ENCODE measurements around the gene RPUSD3.
"Not testable (repeated sequence)": the region's sequence is repeated elsewhere in the genome, so short reads cannot be mapped to it uniquely, and the experiment has no call there.

RPUSD3 gene

DNA sequence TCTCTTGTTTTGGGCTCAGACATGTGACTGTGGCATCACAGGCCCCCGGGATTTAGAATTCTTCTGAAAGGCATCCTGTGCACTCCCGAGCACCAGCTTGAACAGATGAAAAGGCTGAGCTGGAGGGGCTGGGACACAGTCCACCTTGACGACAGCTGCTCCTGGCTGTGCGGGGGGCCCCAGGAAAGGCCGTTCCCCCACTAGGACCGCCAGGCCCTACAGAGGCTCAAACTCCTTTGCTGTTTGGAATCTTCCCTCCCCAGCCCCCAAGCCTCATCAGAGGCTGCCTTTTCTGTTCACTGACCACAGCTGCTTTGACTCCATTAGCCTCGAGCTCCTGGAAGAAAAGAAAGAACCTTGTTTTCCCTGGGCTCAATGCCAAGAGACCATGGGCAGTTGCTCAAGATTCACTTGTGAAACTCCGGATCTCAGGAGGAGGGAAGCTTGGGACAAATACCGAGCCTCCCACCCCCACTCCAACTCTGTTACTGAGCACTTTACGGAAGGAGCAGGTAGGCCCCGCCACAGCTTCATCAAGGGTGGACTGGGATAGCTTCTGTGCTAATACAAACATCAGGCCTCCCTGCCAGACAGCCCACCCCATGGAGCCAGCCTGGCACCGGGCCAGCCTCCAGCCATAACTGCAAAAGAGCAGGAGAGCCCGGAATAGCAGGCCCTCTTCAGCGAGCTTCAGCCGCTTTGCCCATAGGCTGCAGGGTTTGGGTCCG lies 20.6 kb upstream of the RPUSD3 start:
- no peak for DNase-seq (ENCODE audit: low spot score)

DNA sequence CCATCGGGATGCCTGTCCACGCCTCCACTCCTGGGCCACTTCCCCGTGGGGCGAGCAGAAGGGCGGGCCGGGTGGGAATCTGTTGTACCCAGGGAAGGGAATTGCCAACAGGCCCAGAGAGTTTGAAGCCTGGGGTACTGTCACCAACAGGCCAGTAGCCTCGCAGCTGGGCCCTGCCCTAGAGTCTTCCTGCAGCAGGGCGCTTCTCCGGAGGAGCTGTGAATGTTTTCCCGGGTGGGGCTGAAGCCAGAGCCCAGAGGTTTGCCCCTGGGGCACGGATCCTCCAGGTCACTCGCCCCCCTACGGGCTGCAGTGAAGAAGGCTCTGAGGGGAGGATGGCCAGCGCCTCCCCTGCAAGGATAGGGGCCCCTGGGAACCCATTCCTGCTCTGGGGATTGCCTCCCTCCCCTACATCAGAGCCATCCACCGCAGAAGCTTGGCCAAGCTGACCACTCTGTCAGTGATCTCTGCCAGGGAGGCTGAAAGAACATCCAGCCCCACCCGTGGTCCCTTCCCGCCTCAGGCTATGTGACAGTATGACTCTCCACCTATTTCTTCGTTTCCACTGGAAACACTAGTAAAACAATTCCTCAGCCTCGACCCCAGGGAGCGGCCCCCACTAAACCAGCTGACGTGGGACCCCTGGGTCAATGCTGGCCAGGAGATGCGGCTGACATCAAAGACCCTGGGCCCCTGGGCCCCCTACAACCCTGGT lies 19.4 kb upstream of the RPUSD3 start:
- DNase-seq (ENCODE audit: low spot score), result no peak

DNA sequence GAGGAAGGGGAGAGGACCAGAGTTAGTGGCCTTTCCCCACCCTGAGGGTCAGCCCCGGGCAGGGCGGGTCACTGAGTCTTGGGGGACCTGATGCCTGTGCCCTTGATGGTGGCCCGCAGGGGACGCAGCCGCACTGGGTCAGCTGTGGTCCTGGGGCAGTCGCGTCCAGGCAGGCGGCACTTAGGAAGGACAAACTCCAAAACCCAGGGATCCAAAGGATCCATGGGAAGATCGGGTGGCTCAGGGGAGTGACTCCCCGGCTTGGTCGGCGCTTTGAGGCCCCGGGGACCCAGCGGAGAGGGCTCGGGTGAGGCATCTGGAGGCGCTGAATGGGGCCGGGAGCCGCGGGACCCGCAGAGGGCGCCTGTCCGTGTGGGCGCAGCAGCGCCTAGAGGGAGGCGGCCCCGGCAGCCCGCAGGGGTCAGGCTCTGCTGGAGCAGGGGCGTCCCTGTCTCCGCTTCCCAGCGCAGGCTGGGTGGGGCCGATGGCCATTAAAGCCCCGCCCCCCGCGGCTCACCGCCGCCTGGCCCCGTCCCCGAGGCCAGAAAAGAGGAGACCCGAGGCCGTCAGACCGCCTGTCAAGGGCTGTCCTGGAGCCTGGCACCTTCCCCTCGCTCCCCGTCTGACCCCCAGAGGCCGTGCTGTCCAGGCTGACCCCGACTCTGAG lies 18.7 kb upstream of the RPUSD3 start:
- DNase-seq (ENCODE audit: low spot score), result peak; percentile 48

GRCh38 chr3:9861626-9862130 lies 17.9 kb upstream of the RPUSD3 start:
- no peak for DNase-seq (ENCODE audit: low spot score)

DNA sequence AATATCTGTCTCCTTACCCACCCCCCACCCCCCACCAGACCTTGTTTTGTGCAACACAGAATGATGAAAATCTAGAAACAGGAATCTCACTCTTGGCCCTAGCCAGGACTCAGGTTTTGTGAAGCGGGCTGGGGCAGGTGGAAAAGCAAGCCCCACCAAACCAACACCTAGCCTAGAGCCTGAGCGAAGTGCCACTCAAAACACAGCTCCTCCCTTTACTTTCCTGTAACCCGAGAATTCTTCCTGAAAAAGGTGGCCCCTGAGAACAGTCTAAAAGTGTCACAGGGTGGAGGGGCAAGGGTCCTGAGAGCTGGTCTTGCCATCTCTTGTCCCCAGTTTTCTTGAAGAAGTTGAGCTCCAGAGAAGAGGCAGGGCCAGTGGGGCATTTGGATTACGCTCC lies 17.4 kb upstream of the RPUSD3 start:
- DNase-seq (ENCODE audit: low spot score), result no peak

- no peak for DNase-seq (ENCODE audit: low spot score)
These were observed 15.8 kb upstream of the RPUSD3 start for GRCh38 chr3:9859530-9860025.

- no peak for DNase-seq (ENCODE audit: low spot score)
These were observed 11.8 kb upstream of the RPUSD3 start for GRCh38 chr3:9855594-9855993.

DNA sequence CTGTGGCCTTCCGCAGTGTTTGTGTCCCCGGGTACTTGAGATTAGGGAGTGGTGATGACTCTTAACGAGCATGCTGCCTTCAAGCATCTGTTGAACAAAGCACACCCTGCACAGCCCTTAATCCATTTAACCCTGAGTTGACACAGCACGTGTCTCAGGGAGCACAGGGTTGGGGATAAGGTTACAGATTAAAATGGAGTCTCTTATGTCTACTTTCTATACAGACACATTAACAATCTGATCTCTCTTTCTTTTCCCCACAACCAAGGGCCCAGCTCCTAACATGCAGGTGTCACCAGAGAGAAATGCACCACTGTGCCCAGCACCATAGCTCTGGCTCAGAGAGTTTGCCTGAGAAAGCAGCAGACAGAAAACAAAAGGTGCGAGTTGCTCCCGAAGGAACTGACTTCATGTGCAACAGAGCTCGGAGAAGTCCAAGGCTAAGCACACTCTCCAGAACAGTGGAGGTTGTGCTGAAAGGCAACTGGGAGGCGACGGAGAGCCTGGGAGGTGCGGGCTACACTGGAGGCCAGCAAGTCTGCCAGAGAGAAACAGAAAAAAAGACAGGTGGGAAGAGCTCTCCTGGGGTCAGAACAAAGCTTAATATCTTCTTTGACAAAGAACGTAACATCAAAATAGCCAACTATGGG lies 10.6 kb upstream of the RPUSD3 start:
- DNase-seq (ENCODE audit: low spot score), result not testable (repeated sequence)

- no peak for DNase-seq (ENCODE audit: low spot score)
These were observed 8.7 kb upstream of the RPUSD3 start for GRCh38 chr3:9852528-9852927.

DNA sequence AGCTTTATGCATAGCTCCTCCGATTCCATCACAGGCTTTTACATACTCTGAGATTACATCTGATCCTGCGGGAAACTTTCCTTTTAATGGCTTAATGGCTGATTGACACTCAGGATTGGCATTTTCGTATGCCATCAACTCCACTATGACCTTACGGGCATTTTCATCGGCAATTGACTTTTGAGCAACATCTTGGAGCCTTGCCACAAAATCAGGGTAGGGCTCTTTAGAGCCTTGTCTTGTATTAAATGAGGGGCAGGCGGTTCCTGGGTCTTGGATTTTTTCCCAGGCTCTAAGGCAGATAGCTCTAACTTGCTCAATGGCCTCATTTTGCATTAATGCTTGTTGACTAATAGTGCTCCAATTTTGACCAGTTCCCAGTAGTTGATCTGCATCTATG lies 8.1 kb upstream of the RPUSD3 start:
- DNase-seq (ENCODE audit: low spot score), result not testable (repeated sequence)

DNA sequence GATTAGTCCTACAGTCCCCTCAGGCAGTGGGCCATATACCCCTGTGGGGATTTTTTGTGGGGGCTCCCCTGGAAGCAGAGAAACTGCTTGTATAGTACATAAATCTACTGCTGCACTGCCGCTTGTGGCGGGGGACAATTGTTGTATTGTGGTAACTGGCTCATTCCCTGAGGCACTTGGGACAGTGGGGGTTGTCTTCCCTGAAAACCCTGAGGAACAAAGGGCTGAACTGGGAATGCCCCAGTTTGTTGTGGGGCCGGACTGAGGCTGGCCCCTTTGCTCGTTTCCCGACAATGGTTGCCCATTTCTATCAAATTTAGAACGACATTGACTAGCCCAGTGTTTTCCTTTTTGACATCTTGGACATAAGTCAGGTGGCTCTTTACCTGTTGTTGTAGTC lies 7.6 kb upstream of the RPUSD3 start:
- not testable (repeated sequence) for DNase-seq (ENCODE audit: low spot score)

- not testable (repeated sequence) for DNase-seq (ENCODE audit: low spot score)
These were observed 5.1 kb upstream of the RPUSD3 start for GRCh38 chr3:9848860-9849259.

- DNase-seq (ENCODE audit: low spot score), result not testable (repeated sequence)
These were observed 4.1 kb upstream of the RPUSD3 start for GRCh38 chr3:9847870-9848269.

DNA sequence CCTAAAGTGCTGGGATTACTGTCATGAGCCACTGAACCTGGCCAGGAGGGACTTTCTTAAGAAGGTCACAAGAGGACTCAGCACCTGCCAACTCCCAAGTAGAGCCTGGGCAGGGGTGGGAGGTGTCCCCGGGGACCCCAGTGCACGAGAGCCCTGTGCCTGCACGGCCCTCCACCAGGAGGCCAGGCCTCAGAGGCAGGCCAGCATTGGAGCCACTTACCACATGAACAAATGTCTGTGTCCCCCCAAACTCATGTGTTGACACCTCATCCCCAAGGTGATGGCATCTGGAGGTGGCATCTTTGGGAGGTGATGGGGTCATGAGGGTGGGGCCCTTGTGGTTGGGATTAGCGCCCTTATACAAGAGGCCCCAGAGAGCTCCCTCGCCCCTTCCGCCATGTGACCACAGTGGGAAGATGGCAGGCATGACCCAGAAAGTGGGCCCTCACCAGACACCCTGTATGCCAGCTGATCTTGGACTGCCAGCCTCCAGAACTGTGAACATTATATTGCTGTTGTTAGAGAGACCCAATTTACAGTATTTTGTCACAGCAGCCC lies 3.2 kb upstream of the RPUSD3 start:
- no peak for DNase-seq (ENCODE audit: low spot score)

DNA sequence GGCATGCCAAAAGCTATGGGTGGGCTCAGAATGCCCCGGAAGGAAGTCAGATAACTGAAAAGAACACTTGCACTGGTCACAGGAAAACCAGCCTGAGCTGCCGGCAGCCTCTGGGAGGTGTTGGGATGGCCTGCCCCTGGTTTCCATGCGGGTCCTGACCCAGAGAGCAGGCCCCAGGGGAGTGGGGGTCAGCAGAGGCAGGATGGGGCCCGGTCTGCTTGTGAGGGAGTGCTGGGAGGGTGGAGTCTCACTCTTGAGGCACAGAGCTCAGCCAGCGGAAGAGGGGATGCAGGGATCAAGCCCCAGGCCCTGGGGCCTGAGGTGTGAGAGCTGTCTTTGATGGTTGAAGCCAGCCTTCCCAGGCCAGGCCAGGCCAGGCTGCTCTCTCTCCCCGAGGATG lies 2.4 kb upstream of the RPUSD3 start:
- no peak for DNase-seq (ENCODE audit: low spot score)

DNA sequence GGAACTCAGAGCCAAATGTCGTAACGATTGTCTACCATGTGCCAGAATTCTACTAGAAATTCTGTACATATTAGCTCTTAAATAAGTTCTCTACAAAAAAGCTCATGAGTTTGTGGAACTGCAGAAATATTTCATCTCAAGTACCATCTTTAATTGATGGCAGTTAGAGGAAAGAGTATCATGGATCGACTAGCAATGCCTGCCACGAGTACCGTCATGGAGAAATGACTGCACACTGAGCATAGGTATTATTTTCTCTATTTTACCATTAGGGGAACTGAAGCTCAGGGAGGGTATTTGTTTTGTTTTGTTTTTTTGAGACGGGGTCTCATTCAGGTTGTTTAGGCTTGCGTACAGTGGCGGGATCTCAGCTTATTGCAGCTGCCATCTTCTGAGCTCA lies 2.8 kb downstream of the RPUSD3 start:
- DNase-seq (ENCODE audit: low spot score), result no peak

DNA sequence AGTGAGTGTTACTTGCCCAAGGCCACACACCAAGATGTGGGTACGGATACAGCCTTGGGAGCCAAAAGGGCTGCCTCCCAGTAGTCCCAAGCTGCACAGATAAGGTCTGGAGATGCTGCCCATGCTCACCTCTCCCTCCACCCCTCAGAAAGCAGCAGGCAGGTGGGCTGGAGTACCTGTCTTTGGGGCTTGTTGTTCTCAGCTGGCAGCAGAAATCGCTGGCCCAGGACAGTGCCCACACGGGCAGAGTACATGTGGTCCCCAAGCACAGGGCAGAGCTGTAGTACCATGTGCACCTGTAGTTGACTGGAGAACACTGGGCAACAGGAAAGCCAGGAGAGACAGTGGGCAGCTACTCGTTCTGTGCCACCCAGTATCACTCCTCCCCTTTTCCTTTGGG lies 5.0 kb downstream of the RPUSD3 start:
- DNase-seq (ENCODE audit: low spot score), result no peak

GRCh38 chr3:9837701-9838582 lies 5.9 kb downstream of the RPUSD3 start:
- DNase-seq (ENCODE audit: low spot score), result no peak

GRCh38 chr3:9834520-9835380 lies 9.1 kb downstream of the RPUSD3 start:
- no peak for DNase-seq (ENCODE audit: low spot score)

GRCh38 chr3:9833078-9833477 lies 10.7 kb downstream of the RPUSD3 start:
- no peak for DNase-seq (ENCODE audit: low spot score)
